H9 (cell line): Measurements from ENCODE around the gene TMA16. TPM values are rescaled to one million over a fixed set of nuclear protein-coding genes. Genes with fewer than 3 reads are reported as not detected.

Source experiments
- DNase-seq: peaks from one replicate; pipeline ENCODE4 v3.0.0-alpha.2; 2017
- H2AFZ ChIP-seq: one replicate; pipeline ENCODE4 v1.6.1; 2013; ENCODE audit warnings: mild to moderate bottlenecking, low read length, control low read depth, moderate library complexity
- H2AK5ac ChIP-seq: 2 replicates; pipeline ENCODE4 v1.6.1; 2013; ENCODE audit warnings: low read length, control low read depth, mixed read lengths; ENCODE audit not compliant: insufficient read length
- H2BK120ac ChIP-seq: one replicate; pipeline ENCODE4 v1.6.1; 2013; ENCODE audit warnings: low read depth, mild to moderate bottlenecking, low read length, control low read depth, inconsistent platforms; ENCODE audit not compliant: poor library complexity, severe bottlenecking
- H2BK12ac ChIP-seq: 2 replicates; pipeline ENCODE4 v1.6.1; 2013; ENCODE audit warnings: low read length, control low read depth, mixed read lengths, low read depth; ENCODE audit not compliant: insufficient read length
- H2BK15ac ChIP-seq: 2 replicates; pipeline ENCODE4 v1.6.1; 2013; ENCODE audit warnings: low read depth, low read length, control low read depth
- H2BK20ac ChIP-seq: one replicate; pipeline ENCODE4 v1.6.1; 2013; ENCODE audit warnings: low read depth, mild to moderate bottlenecking, low read length, control low read depth, inconsistent platforms; ENCODE audit not compliant: poor library complexity, severe bottlenecking
- H2BK5ac ChIP-seq: 2 replicates; pipeline ENCODE4 v1.6.1; 2013; ENCODE audit warnings: low read length, control low read depth, mixed read lengths; ENCODE audit not compliant: insufficient read length
- H3K14ac ChIP-seq: 2 replicates; pipeline ENCODE4 v1.6.1; 2013; ENCODE audit warnings: low read length, control low read depth; ENCODE audit not compliant: insufficient read depth
- H3K18ac ChIP-seq: 2 replicates; pipeline ENCODE4 v1.6.1; 2013; ENCODE audit warnings: low read depth, mild to moderate bottlenecking, mixed read lengths, low read length, control low read depth; ENCODE audit not compliant: insufficient read length
- H3K23ac ChIP-seq: 2 replicates; pipeline ENCODE4 v1.6.1; 2013; ENCODE audit warnings: low read length, control low read depth, mixed read lengths, low read depth; ENCODE audit not compliant: insufficient read length
- H3K23me2 ChIP-seq: 2 replicates; pipeline ENCODE4 v1.6.1; 2013; ENCODE audit warnings: low read depth, mild to moderate bottlenecking, mixed read lengths, low read length, control low read depth; ENCODE audit not compliant: insufficient read length, poor library complexity, severe bottlenecking
- H3K27ac ChIP-seq: 2 replicates; pipeline ENCODE4 v1.5.1; 2013; ENCODE audit warnings: low read length, control low read depth, mixed read lengths, low read depth; ENCODE audit not compliant: insufficient read length
- H3K27me3 ChIP-seq: 2 replicates; pipeline ENCODE4 v1.6.1; 2013; ENCODE audit warnings: low read length, control low read depth, inconsistent platforms; ENCODE audit not compliant: insufficient read depth
- H3K4ac ChIP-seq: 2 replicates; pipeline ENCODE4 v1.6.1; 2013; ENCODE audit warnings: low read depth, mild to moderate bottlenecking, control low read depth, inconsistent platforms, low read length, moderate library complexity
- H3K4me1 ChIP-seq: 2 replicates; pipeline ENCODE4 v1.6.1; 2013; ENCODE audit warnings: low read length, control low read depth, inconsistent platforms; ENCODE audit not compliant: insufficient read depth
- H3K4me2 ChIP-seq: 2 replicates; pipeline ENCODE4 v1.6.1; 2013; ENCODE audit warnings: low read length, control low read depth, mixed read lengths; ENCODE audit not compliant: insufficient read length, insufficient read depth
- H3K56ac ChIP-seq: 2 replicates; pipeline ENCODE4 v1.6.1; 2013; ENCODE audit warnings: low read depth, mild to moderate bottlenecking, mixed read lengths, low read length, control low read depth; ENCODE audit not compliant: insufficient read length
- H3K79me1 ChIP-seq: 2 replicates; pipeline ENCODE4 v1.6.1; 2013; ENCODE audit warnings: low read depth, mild to moderate bottlenecking, moderate library complexity, low read length, control low read depth, inconsistent platforms; ENCODE audit not compliant: insufficient read depth, poor library complexity, severe bottlenecking
- H3K79me2 ChIP-seq: 2 replicates; pipeline ENCODE4 v1.6.1; 2013; ENCODE audit warnings: low read length, control low read depth, inconsistent platforms; ENCODE audit not compliant: insufficient read depth
- H3K9ac ChIP-seq: 2 replicates; pipeline ENCODE4 v1.6.1; 2013; ENCODE audit warnings: low read length, control low read depth, mixed read lengths; ENCODE audit not compliant: insufficient read length; ENCODE audit errors: extremely low read depth
- H3K9me3 ChIP-seq: one replicate; pipeline ENCODE4 v1.6.1; 2013; ENCODE audit warnings: low read depth, low read length, inconsistent platforms; ENCODE audit not compliant: control insufficient read depth
- H3T11ph ChIP-seq: one replicate; pipeline ENCODE4 v1.6.1; 2013; ENCODE audit warnings: mild to moderate bottlenecking, low read length, control low read depth, inconsistent platforms
- H4K20me1 ChIP-seq: one replicate; pipeline ENCODE4 v1.6.1; 2013; ENCODE audit not compliant: control insufficient read depth, insufficient read length, insufficient read depth
- H4K5ac ChIP-seq: 2 replicates; pipeline ENCODE4 v1.6.1; 2013; ENCODE audit warnings: low read depth, mild to moderate bottlenecking, mixed read lengths, low read length, control low read depth; ENCODE audit not compliant: insufficient read length
- H4K8ac ChIP-seq: replicated peaks from 2 replicates; pipeline ENCODE4 v1.6.1; 2013; ENCODE audit warnings: low read length, control low read depth, mixed read lengths, low read depth; ENCODE audit not compliant: insufficient read length
- H4K91ac ChIP-seq: 2 replicates; pipeline ENCODE4 v1.6.1; 2013; ENCODE audit warnings: low read depth, mild to moderate bottlenecking, moderate library complexity, mixed read lengths, low read length, control low read depth; ENCODE audit not compliant: insufficient read length
- H3K27ac Mint-ChIP-seq, 3 experiments: 2 replicates in 2 of 3; 3 replicates in 1 of 3; pipeline ENCODE4 v1.8.0; 2020 to 2021; ENCODE audit warnings: mixed read lengths in 3 of 3, mild to moderate bottlenecking in 1 of 3, moderate library complexity in 1 of 3
- H3K27me3 Mint-ChIP-seq: 2 replicates; pipeline ENCODE4 v1.8.0; 2021; ENCODE audit warnings: low read depth, mild to moderate bottlenecking, moderate library complexity, mixed read lengths
- H3K36me3 Mint-ChIP-seq, 3 experiments: 2 replicates in 2 of 3; 3 replicates in 1 of 3; pipeline ENCODE4 v1.8.0; 2020 to 2021; ENCODE audit warnings: low read depth in 3 of 3, mixed read lengths in 3 of 3; ENCODE audit not compliant: insufficient read depth in 1 of 3
- H3K4me1 Mint-ChIP-seq, 2 experiments: 2 replicates each; pipeline ENCODE4 v1.8.0; 2020; ENCODE audit warnings: mixed read lengths in 2 of 2
- H3K4me3 Mint-ChIP-seq, 2 experiments: 2 replicates in 1 of 2; 3 replicates in 1 of 2; pipeline ENCODE4 v1.8.0; 2020 to 2021; ENCODE audit warnings: mild to moderate bottlenecking in 2 of 2, mixed read lengths in 2 of 2, moderate library complexity in 1 of 2
- H3K9me3 Mint-ChIP-seq, 2 experiments: 2 replicates in 1 of 2; 3 replicates in 1 of 2; pipeline ENCODE4 v1.8.0; 2020; ENCODE audit warnings: mild to moderate bottlenecking in 2 of 2, mixed read lengths in 2 of 2, moderate library complexity in 1 of 2
- WGBS: extraction: QIAGEN DNeasy Blood & Tissue Kit; methylation state at CpG from one replicate; pipeline ENCODE4 v1.1.7; 2013; ENCODE audit warnings: missing lambda C conversion rate, low lambda C conversion rate, mixed read lengths; ENCODE audit not compliant: insufficient read length; ENCODE audit errors: extremely low coverage; 5-methylcytosine and 5-hydroxymethylcytosine counted together
- total RNA-seq: library from RNA; stranded (reverse); gene quantifications from 2 replicates; pipeline ENCODE4 v1.2.1, GENCODE V29; 2021
- TF ChIP-seq, protein P1 (sequence below): fragments of 200-600 bp; sonication (generic); conservative IDR thresholded peaks from 3 replicates; pipeline ENCODE4 v1.8.0; 2021; ENCODE audit warnings: antibody characterized with exemption, mild to moderate bottlenecking

The TMA16 gene
- total RNA-seq, 1 experiment from 2014 or later, result 61.3 TPM

DNA sequence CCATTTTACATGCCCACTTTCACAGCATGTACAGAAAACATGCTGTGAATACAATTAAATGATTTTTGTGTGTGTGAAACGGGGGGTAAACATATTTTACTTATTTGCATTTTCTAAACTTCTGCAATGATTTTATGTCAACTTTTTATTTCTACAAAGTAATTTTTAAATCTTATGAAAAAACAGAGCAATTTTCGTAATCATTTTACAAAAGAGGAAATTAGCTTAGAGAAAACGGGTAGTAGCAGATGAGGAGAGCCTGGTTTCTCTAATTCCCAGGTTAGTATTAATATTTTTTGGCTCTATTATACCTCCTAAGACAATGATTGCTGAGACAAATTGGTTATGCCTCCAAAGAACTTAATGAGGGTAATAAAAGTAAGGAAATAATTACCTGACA, 24.1 kb upstream of the TMA16 start:
- Histone ChIP-seq H3K23me2 (no peaks in the 10 kb centered on the region), H3K4me1 (no peaks in the 10 kb centered on the region), H4K91ac (no peak overlapping the region), H2BK20ac (no peak overlapping the region), H3K4me2 (no peak overlapping the region), H2BK15ac (no peak overlapping the region), H3K79me2 (no peaks in the 10 kb centered on the region), H3K14ac (no peak overlapping the region), H3K79me1 (no peaks in the 10 kb centered on the region), H3T11ph (no peak overlapping the region), H3K9ac (no peak overlapping the region), H4K5ac (no peak overlapping the region), H2BK12ac (no peak overlapping the region), H2AK5ac (no peak overlapping the region), H3K9me3 (no peaks in the 10 kb centered on the region), H4K20me1 (no peaks in the 10 kb centered on the region), H3K27ac (no peak overlapping the region), H3K23ac (no peak overlapping the region), H3K4ac (no peak overlapping the region), H3K18ac (no peak overlapping the region), H2BK5ac (no peak overlapping the region), H2BK120ac (no peak overlapping the region), H3K56ac (no peak overlapping the region), H2AFZ (no peak overlapping the region), H4K8ac (no peak overlapping the region), H3K27me3 (no peaks in the 10 kb centered on the region)
- H3K4me1 Mint-ChIP-seq, result no peaks in the 10 kb centered on the region
- no peaks in the 10 kb centered on the region for H3K9me3 Mint-ChIP-seq
- WGBS, result no CpG with 5 or more reads among the region's 3 CpGs
- TF ChIP-seq, protein P1, sequence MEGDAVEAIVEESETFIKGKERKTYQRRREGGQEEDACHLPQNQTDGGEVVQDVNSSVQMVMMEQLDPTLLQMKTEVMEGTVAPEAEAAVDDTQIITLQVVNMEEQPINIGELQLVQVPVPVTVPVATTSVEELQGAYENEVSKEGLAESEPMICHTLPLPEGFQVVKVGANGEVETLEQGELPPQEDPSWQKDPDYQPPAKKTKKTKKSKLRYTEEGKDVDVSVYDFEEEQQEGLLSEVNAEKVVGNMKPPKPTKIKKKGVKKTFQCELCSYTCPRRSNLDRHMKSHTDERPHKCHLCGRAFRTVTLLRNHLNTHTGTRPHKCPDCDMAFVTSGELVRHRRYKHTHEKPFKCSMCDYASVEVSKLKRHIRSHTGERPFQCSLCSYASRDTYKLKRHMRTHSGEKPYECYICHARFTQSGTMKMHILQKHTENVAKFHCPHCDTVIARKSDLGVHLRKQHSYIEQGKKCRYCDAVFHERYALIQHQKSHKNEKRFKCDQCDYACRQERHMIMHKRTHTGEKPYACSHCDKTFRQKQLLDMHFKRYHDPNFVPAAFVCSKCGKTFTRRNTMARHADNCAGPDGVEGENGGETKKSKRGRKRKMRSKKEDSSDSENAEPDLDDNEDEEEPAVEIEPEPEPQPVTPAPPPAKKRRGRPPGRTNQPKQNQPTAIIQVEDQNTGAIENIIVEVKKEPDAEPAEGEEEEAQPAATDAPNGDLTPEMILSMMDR, result no peak
- H3K36me3 Mint-ChIP-seq, result no peaks in the 10 kb centered on the region
- no peak for DNase-seq
- H3K27me3 Mint-ChIP-seq, result no peaks in the 10 kb centered on the region; the same call in none of the 2 replicates
- H3K27ac Mint-ChIP-seq, result no peak overlapping the region
- H3K4me3 Mint-ChIP-seq, result no peak overlapping the region
